Stimulated activated naive CD4-positive, alpha-beta T cell treated with Interleukin-2 at 50 U/mL for 16 hours (primary cell): ENCODE data around the gene PRSS2.
"Not testable (repeated sequence)": the region's sequence is repeated elsewhere in the genome, so short reads cannot be mapped to it uniquely, and the experiment has no call there.

Experiments used
- DNase-seq: peaks from one replicate; lab custom pipeline; 2025; lab: John Stamatoyannopoulos, UW

Gene PRSS2

GRCh38 chr7:142759433-142759832, 11.3 kb upstream of the PRSS2 start:
- DNase-seq: no peak

- no peak for DNase-seq
Measured at GRCh38 chr7:142760071-142760642, 10.6 kb upstream of the PRSS2 start.

GRCh38 chr7:142761606-142762005, 9.2 kb upstream of the PRSS2 start:
- DNase-seq: not testable (repeated sequence)

- DNase-seq: no peak
Measured at GRCh38 chr7:142762104-142762503, 8.7 kb upstream of the PRSS2 start.

- DNase-seq: no peak
Measured at GRCh38 chr7:142767451-142767850, 3.3 kb upstream of the PRSS2 start.

- no peak for DNase-seq
Measured at GRCh38 chr7:142767861-142768260, 2.9 kb upstream of the PRSS2 start.

GRCh38 chr7:142768885-142769284, 1.9 kb upstream of the PRSS2 start:
- not testable (repeated sequence) for DNase-seq

GRCh38 chr7:142771353-142771723, 568 bp downstream of the PRSS2 start:
- no peak for DNase-seq

- DNase-seq: no peak
Measured at GRCh38 chr7:142772051-142772450, 1.3 kb downstream of the PRSS2 start.

- no peak for DNase-seq
Measured at GRCh38 chr7:142772673-142773072, 1.9 kb downstream of the PRSS2 start.

- no peak for DNase-seq
Measured at GRCh38 chr7:142773230-142773629, 2.5 kb downstream of the PRSS2 start.

- no peak for DNase-seq
Measured at GRCh38 chr7:142773937-142774744, 3.4 kb downstream of the PRSS2 start.

GRCh38 chr7:142774826-142775225, 4.1 kb downstream of the PRSS2 start:
- no peak for DNase-seq

GRCh38 chr7:142775351-142776115, 4.8 kb downstream of the PRSS2 start:
- not testable (repeated sequence) for DNase-seq

GRCh38 chr7:142776206-142776844, 5.6 kb downstream of the PRSS2 start:
- DNase-seq: no peak

- DNase-seq: not testable (repeated sequence)
Measured at GRCh38 chr7:142776845-142777225, 6.1 kb downstream of the PRSS2 start.

GRCh38 chr7:142777318-142777717, 6.5 kb downstream of the PRSS2 start:
- DNase-seq: no peak

GRCh38 chr7:142782922-142783900, 12.4 kb downstream of the PRSS2 start:
- DNase-seq: peak; percentile 69

GRCh38 chr7:142784096-142784495, 13.3 kb downstream of the PRSS2 start:
- no peak for DNase-seq

GRCh38 chr7:142784716-142785115, 13.9 kb downstream of the PRSS2 start:
- no peak for DNase-seq

GRCh38 chr7:142785841-142786250, 15.1 kb downstream of the PRSS2 start:
- peak; percentile 74 for DNase-seq
